ENCODE data around the gene MOB3A.

DNA sequence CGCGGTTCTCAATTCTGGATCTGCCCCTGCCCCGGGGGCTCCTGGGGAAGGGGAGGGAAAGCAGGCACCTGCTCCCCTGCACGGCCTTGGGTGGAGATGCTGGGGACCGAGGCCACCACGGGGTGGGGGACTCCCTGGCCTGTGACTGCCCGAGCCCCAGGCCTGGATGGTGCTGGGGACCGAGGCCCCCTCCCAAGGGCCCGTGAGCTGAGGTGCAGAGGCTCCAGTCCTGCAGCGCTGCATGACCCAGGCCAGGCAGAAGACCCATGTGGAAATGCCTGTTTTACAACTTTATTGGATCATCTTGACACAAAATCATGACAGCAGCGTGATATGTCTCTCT lies 4.6 kb upstream of the MOB3A start:
- TF ChIP-seq, protein P1, sequence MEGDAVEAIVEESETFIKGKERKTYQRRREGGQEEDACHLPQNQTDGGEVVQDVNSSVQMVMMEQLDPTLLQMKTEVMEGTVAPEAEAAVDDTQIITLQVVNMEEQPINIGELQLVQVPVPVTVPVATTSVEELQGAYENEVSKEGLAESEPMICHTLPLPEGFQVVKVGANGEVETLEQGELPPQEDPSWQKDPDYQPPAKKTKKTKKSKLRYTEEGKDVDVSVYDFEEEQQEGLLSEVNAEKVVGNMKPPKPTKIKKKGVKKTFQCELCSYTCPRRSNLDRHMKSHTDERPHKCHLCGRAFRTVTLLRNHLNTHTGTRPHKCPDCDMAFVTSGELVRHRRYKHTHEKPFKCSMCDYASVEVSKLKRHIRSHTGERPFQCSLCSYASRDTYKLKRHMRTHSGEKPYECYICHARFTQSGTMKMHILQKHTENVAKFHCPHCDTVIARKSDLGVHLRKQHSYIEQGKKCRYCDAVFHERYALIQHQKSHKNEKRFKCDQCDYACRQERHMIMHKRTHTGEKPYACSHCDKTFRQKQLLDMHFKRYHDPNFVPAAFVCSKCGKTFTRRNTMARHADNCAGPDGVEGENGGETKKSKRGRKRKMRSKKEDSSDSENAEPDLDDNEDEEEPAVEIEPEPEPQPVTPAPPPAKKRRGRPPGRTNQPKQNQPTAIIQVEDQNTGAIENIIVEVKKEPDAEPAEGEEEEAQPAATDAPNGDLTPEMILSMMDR (conservative IDR thresholded peaks at IDR 0.05; ENCODE audit: low read depth in 2 of 2): no peak
- TF ChIP-seq EZH2phosphoT487 (IDR thresholded peaks at IDR 0.05; ENCODE audit: unreplicated experiment) (no peak), JUNB (IDR thresholded peaks at IDR 0.05; ENCODE audit: unreplicated experiment) (no peak), POLR2AphosphoS5 (IDR thresholded peaks at IDR 0.05; ENCODE audit: low read depth) (no peak), NANOG (IDR thresholded peaks at IDR 0.05; ENCODE audit: borderline replicate concordance) (no peak), CREB1 (CRISPR knock-in tag; IDR thresholded peaks at IDR 0.05; ENCODE audit: low read depth) (no peak), EZH2 (IDR thresholded peaks at IDR 0.05; ENCODE audit: low read depth, unreplicated experiment) (no peak)
- TF ChIP-seq, protein P2, sequence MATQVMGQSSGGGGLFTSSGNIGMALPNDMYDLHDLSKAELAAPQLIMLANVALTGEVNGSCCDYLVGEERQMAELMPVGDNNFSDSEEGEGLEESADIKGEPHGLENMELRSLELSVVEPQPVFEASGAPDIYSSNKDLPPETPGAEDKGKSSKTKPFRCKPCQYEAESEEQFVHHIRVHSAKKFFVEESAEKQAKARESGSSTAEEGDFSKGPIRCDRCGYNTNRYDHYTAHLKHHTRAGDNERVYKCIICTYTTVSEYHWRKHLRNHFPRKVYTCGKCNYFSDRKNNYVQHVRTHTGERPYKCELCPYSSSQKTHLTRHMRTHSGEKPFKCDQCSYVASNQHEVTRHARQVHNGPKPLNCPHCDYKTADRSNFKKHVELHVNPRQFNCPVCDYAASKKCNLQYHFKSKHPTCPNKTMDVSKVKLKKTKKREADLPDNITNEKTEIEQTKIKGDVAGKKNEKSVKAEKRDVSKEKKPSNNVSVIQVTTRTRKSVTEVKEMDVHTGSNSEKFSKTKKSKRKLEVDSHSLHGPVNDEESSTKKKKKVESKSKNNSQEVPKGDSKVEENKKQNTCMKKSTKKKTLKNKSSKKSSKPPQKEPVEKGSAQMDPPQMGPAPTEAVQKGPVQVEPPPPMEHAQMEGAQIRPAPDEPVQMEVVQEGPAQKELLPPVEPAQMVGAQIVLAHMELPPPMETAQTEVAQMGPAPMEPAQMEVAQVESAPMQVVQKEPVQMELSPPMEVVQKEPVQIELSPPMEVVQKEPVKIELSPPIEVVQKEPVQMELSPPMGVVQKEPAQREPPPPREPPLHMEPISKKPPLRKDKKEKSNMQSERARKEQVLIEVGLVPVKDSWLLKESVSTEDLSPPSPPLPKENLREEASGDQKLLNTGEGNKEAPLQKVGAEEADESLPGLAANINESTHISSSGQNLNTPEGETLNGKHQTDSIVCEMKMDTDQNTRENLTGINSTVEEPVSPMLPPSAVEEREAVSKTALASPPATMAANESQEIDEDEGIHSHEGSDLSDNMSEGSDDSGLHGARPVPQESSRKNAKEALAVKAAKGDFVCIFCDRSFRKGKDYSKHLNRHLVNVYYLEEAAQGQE (IDR thresholded peaks at IDR 0.05; ENCODE audit: unreplicated experiment): no peak
